Osteoblast (primary cell): ENCODE data around the gene PTGDS. TPM values are rescaled to one million over a fixed set of nuclear protein-coding genes. Genes with fewer than 3 reads are reported as not detected.

Experiments used
- DNase-seq: peaks from one replicate; pipeline ENCODE4 v3.0.0; 2011; ENCODE audit warnings: low spot score, mixed read lengths; ENCODE audit not compliant: insufficient read length; ENCODE audit errors: missing footprints
- H2AFZ ChIP-seq: 2 replicates; pipeline ENCODE4 v1.6.0; 2011; ENCODE audit warnings: mild to moderate bottlenecking, low read length
- H3K27ac ChIP-seq: 2 replicates; pipeline ENCODE4 v1.5.1; 2011; ENCODE audit warnings: mild to moderate bottlenecking, low read depth, low read length, moderate library complexity
- H3K27me3 ChIP-seq: 2 replicates; pipeline ENCODE4 v1.6.0; 2012; ENCODE audit warnings: mild to moderate bottlenecking, control low read depth, inconsistent platforms, low read length, moderate library complexity; ENCODE audit not compliant: insufficient read depth
- H3K36me3 ChIP-seq: 2 replicates; pipeline ENCODE4 v1.5.1; 2011; ENCODE audit warnings: mild to moderate bottlenecking, low read length, control low read depth, moderate library complexity; ENCODE audit not compliant: insufficient read depth
- H3K4me1 ChIP-seq: 2 replicates; pipeline ENCODE4 v1.5.1; 2011; ENCODE audit warnings: mild to moderate bottlenecking, low read length, control low read depth, moderate library complexity; ENCODE audit not compliant: insufficient read depth
- H3K4me2 ChIP-seq: 2 replicates; pipeline ENCODE4 v1.6.0; 2011; ENCODE audit warnings: mild to moderate bottlenecking, low read length; ENCODE audit not compliant: insufficient read depth
- H3K4me3 ChIP-seq: fragments of 200-600 bp; sonication (generic); 3 replicates; pipeline ENCODE4 v1.5.1; 2012; ENCODE audit warnings: mild to moderate bottlenecking, low read length, inconsistent platforms; ENCODE audit not compliant: insufficient read depth
- H3K79me2 ChIP-seq: 2 replicates; pipeline ENCODE4 v1.6.0; 2012; ENCODE audit warnings: mild to moderate bottlenecking, low read length, control low read depth, inconsistent platforms; ENCODE audit not compliant: insufficient read depth
- H3K9me3 ChIP-seq: 2 replicates; pipeline ENCODE4 v1.5.1; 2011; ENCODE audit warnings: low read depth, low read length, control low read depth
- H4K20me1 ChIP-seq: 2 replicates; pipeline ENCODE4 v1.6.0; 2012; ENCODE audit warnings: mild to moderate bottlenecking, low read length, control low read depth; ENCODE audit not compliant: insufficient read depth
- total RNA-seq: library from RNA; depleted of rRNA; stranded (reverse); fragments of >200 nt; gene quantifications from 2 replicates; pipeline ENCODE4 v1.2.3, GENCODE V29; 2012
- TF ChIP-seq, protein P1 (sequence below): IDR thresholded peaks from 2 replicates; pipeline ENCODE4 v1.5.1; 2011; ENCODE audit warnings: mild to moderate bottlenecking, low read depth, low read length, moderate library complexity; ENCODE audit errors: extremely low read depth

Gene PTGDS
- total RNA-seq, 1 donor, result 57.9 TPM

- Histone ChIP-seq H3K4me3 (peak overlapping the region; percentile 71), H3K27ac (no peak overlapping the region), H3K9me3 (no peaks in the 10 kb centered on the region), H2AFZ (peak overlapping the region; percentile 59), H4K20me1 (peaks cover 10% of the 10 kb centered on the region), H3K4me2 (peak overlapping the region; percentile 90), H3K4me1 (peaks cover 15% of the 10 kb centered on the region), H3K79me2 (no peaks in the 10 kb centered on the region), H3K36me3 (no peaks in the 10 kb centered on the region), H3K27me3 (no peaks in the 10 kb centered on the region)
- peak; percentile 98 for DNase-seq
- TF ChIP-seq, protein P1, sequence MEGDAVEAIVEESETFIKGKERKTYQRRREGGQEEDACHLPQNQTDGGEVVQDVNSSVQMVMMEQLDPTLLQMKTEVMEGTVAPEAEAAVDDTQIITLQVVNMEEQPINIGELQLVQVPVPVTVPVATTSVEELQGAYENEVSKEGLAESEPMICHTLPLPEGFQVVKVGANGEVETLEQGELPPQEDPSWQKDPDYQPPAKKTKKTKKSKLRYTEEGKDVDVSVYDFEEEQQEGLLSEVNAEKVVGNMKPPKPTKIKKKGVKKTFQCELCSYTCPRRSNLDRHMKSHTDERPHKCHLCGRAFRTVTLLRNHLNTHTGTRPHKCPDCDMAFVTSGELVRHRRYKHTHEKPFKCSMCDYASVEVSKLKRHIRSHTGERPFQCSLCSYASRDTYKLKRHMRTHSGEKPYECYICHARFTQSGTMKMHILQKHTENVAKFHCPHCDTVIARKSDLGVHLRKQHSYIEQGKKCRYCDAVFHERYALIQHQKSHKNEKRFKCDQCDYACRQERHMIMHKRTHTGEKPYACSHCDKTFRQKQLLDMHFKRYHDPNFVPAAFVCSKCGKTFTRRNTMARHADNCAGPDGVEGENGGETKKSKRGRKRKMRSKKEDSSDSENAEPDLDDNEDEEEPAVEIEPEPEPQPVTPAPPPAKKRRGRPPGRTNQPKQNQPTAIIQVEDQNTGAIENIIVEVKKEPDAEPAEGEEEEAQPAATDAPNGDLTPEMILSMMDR, result no peak
These were observed 51.2 kb downstream of the PTGDS start for GRCh38 chr9:137028263-137029057.

DNA sequence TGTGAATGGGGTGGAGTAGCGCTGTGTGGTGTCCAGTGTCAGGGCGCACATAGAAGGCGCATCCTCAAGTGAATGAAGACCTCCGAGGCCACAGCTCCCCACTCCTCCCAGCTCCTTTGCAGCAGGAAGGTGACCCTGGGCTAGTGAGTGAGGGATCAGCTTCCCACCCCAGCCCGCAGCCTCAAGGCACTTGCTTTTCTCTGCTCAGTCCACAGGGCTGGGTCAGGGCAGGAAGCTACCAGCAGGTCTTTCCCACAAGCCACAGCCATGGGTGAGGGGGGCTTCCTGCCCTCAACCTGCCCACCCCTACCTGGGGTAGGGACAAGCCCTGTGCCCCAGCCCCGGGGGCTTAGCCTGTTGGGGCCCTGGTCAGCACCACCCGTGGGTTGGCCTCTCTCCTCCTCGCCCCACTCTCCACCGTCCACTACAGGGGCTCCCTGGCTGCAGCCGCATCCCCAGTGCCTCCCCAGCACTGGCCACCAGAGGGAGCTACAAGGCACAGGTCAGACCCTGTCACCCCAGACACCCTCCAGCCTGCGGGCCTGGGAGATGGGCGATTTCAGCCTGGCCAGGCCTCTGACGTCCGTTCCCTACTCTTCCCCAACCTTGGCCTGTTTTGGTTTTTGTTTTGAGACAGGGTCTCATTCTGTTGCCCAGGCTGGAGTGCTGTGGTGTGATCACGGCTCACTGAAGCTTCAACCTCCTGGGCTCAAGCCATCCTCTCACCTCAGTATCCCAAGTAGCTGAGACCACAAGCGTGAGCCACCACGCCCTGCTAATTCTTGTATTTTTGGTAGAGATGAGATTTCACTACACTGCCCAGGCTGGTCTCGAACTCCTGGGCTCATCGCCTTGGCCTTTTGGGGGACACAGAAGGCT is 52.0 kb downstream of the PTGDS start:
- no peaks in the 10 kb centered on the region for H3K27me3 ChIP-seq
- peak overlapping the region; percentile 71 for H3K4me3 ChIP-seq
- no peaks in the 10 kb centered on the region for H3K9me3 ChIP-seq
- peaks cover 10% of the 10 kb centered on the region for H4K20me1 ChIP-seq
- peaks cover 15% of the 10 kb centered on the region for H3K4me1 ChIP-seq
- no peaks in the 10 kb centered on the region for H3K79me2 ChIP-seq
- no peak overlapping the region for H3K27ac ChIP-seq
- peak overlapping the region; percentile 90 for H3K4me2 ChIP-seq
- TF ChIP-seq, protein P1, result peak; percentile 87
- no peak overlapping the region for H2AFZ ChIP-seq
- peak; percentile 99 for DNase-seq
- H3K36me3 ChIP-seq, result no peaks in the 10 kb centered on the region

DNA sequence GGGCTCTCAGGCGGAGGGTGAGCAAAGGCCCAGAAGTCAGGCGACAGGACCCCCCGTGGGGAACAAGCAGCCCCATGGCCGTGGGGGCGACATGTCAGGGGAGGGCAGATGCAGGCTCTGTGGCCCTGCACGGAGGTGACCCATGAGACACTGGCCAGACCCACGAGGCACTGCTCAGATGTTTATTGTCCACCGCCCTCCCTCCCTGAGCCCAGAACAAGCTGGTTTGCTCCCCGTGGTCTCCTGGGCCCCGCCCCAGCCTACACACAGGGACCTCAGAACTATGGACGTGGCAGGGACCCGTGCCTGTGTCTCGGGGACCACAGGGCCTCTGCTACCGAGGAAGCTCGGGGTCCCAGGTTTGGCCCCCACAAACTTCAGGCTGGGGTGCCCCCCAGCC is 52.7 kb downstream of the PTGDS start:
- H2AFZ ChIP-seq, result no peak overlapping the region

More for the DNA sequence above, 52.7 kb downstream of the PTGDS start:
- Histone ChIP-seq H3K79me2 (no peaks in the 10 kb centered on the region), H3K27ac (no peak overlapping the region), H3K4me3 (no peak overlapping the region), H3K9me3 (no peaks in the 10 kb centered on the region), H3K4me2 (no peak overlapping the region), H4K20me1 (peaks cover 10% of the 10 kb centered on the region), H3K4me1 (peaks cover 15% of the 10 kb centered on the region), H3K36me3 (no peaks in the 10 kb centered on the region), H3K27me3 (no peaks in the 10 kb centered on the region)
- no peak for DNase-seq
- TF ChIP-seq, protein P1, result no peak
